Liver (tissue), 9 donors: ENCODE results near the gene SELENOM. TPM values are rescaled to one million over a fixed set of nuclear protein-coding genes. Genes with fewer than 3 reads are reported as not detected.

Experiments used
- DNase-seq: peaks from one replicate; pipeline ENCODE4 v3.0.0-alpha.2; 2017; ENCODE audit warnings: low spot score
- H3K27ac ChIP-seq, 2 donors: one replicate each; pipeline ENCODE4 v1.7.0; 2013; ENCODE audit warnings: inconsistent platforms in 2 of 2, low read length in 2 of 2, control low read depth in 1 of 2, low read depth in 1 of 2, mild to moderate bottlenecking in 1 of 2
- H3K27me3 ChIP-seq, 4 donors: one replicate each; pipeline versions ENCODE4 v1.6.1 to v1.7.0; 2013; ENCODE audit warnings: low read length in 3 of 4, inconsistent platforms in 1 of 4, mild to moderate bottlenecking in 1 of 4, moderate library complexity in 1 of 4; ENCODE audit not compliant: control insufficient read depth in 4 of 4, insufficient read depth in 4 of 4
- H3K36me3 ChIP-seq, 4 donors: one replicate each; pipeline versions ENCODE4 v1.6.1 to v1.7.0; 2013; ENCODE audit warnings: low read length in 3 of 4, mild to moderate bottlenecking in 3 of 4, low read depth in 1 of 4, moderate library complexity in 1 of 4; ENCODE audit not compliant: control insufficient read depth in 4 of 4, insufficient read depth in 3 of 4
- H3K4me1 ChIP-seq, 4 donors: one replicate each; pipeline versions ENCODE4 v1.6.1 to v1.7.0; 2013; ENCODE audit warnings: low read length in 3 of 4, mild to moderate bottlenecking in 3 of 4, moderate library complexity in 1 of 4; ENCODE audit not compliant: control insufficient read depth in 4 of 4, insufficient read depth in 4 of 4
- H3K4me3 ChIP-seq, 3 donors: one replicate each; pipeline versions ENCODE4 v1.6.1 to v1.7.0; 2013; ENCODE audit warnings: low read length in 3 of 3, control low read depth in 1 of 3, low read depth in 1 of 3, mild to moderate bottlenecking in 1 of 3
- H3K9ac ChIP-seq, 2 donors: one replicate each; pipeline ENCODE4 v1.7.0; 2013; ENCODE audit warnings: low read length in 2 of 2, mild to moderate bottlenecking in 2 of 2, moderate library complexity in 2 of 2, control low read depth in 1 of 2, low read depth in 1 of 2
- H3K9me3 ChIP-seq, 4 donors: one replicate each; pipeline versions ENCODE4 v1.6.1 to v1.7.0; 2013; ENCODE audit warnings: low read length in 3 of 4; ENCODE audit not compliant: control insufficient read depth in 4 of 4
- CTCF ChIP-seq: fragments of 150-350 bp; IDR thresholded peaks from 2 replicates; pipeline ENCODE4 v1.5.1; 2017; ENCODE audit warnings: improper control_type of control experiment, low read depth, low read length; ENCODE audit not compliant: missing input control
- HNF4A ChIP-seq, 2 donors: conservative IDR thresholded peaks; 2 replicates each; pipeline ENCODE4 v1.6.1; 2016; ENCODE audit warnings: antibody characterized with exemption in 2 of 2, mild to moderate bottlenecking in 2 of 2
- HNF4G ChIP-seq: IDR thresholded peaks from 2 replicates; pipeline ENCODE4 v1.6.1; 2016; ENCODE audit warnings: antibody characterized with exemption
- JUND ChIP-seq, 2 donors: IDR thresholded peaks; 2 replicates each; pipeline ENCODE4 v1.6.1; 2016; ENCODE audit warnings: antibody characterized with exemption in 2 of 2
- MAX ChIP-seq: IDR thresholded peaks from 2 replicates; pipeline ENCODE4 v1.6.1; 2016; ENCODE audit warnings: antibody characterized with exemption
- RAD21 ChIP-seq, 2 donors: IDR thresholded peaks; 2 replicates each; pipeline ENCODE4 v1.6.1; 2016; ENCODE audit warnings: antibody characterized with exemption in 2 of 2, mild to moderate bottlenecking in 2 of 2
- REST ChIP-seq: IDR thresholded peaks from 2 replicates; pipeline ENCODE4 v1.6.1; 2016; ENCODE audit warnings: antibody characterized with exemption, mild to moderate bottlenecking
- RXRA ChIP-seq, 2 donors: IDR thresholded peaks; 2 replicates each; pipeline ENCODE4 v1.6.1; 2017 to 2018; ENCODE audit warnings: antibody characterized with exemption in 2 of 2, mild to moderate bottlenecking in 1 of 2
- SP1 ChIP-seq: IDR thresholded peaks from 2 replicates; pipeline ENCODE4 v1.6.1; 2018; ENCODE audit warnings: antibody characterized with exemption, mild to moderate bottlenecking
- YY1 ChIP-seq: IDR thresholded peaks from 2 replicates; pipeline ENCODE4 v1.6.1; 2016; ENCODE audit warnings: antibody characterized with exemption, mild to moderate bottlenecking
- ZBTB33 ChIP-seq: IDR thresholded peaks from 2 replicates; pipeline ENCODE4 v1.6.1; 2016; ENCODE audit warnings: antibody characterized with exemption
- WGBS: extraction: QIAGEN DNeasy Blood & Tissue Kit; methylation state at CpG from one replicate; pipeline ENCODE4 v1.1.7; 2013; 5-methylcytosine and 5-hydroxymethylcytosine counted together
- polyA plus RNA-seq, 2 donors: library from polyadenylated mRNA; stranded (reverse) in 1 of 2; unstranded in 1 of 2; fragments of 200-250 nt in 1 of 2; fragments of >200 nt in 1 of 2; fragmentation: Nextera tagmentation in 1 of 2; extraction: Ambion mirVana in 1 of 2; gene quantifications; one replicate each; pipeline versions ENCODE4 v1.2.1 to v1.2.3, GENCODE V29; 2013 to 2015
- total RNA-seq, 2 donors: library from RNA; depleted of rRNA; stranded (reverse); fragments of >200 nt; gene quantifications; one replicate each; pipeline ENCODE4 v1.2.3, GENCODE V29; 2014
- donor health status: healthy.
- donor health status: healthy.
- donor health status: healthy.
- donor health status: healthy.
- donor health status: healthy.

SELENOM gene
- total and polyA plus RNA-seq, 4 donors = 3.0 to 17.3 (median 12.2) TPM

- H3K36me3 ChIP-seq = no peaks in the 10 kb centered on the region
- H3K4me1 ChIP-seq = no peaks in the 10 kb centered on the region
- H3K27ac ChIP-seq = no peak overlapping the region
- TF ChIP-seq CTCF (no peak), HNF4A (conservative IDR thresholded peaks at IDR 0.05) (no peak), SP1 (no peak), RAD21 (IDR thresholded peaks at IDR 0.05) (no peak), JUND (IDR thresholded peaks at IDR 0.05) (no peak), ZBTB33 (no peak), RXRA (IDR thresholded peaks at IDR 0.05) (no peak), YY1 (no peak), HNF4G (no peak), REST (no peak)
- no peak overlapping the region for H3K9ac ChIP-seq
- no peak for DNase-seq
- H3K9me3 ChIP-seq = no peaks in the 10 kb centered on the region
- WGBS = 75% methylated on average over 10 of the region's 10 CpGs
- H3K4me3 ChIP-seq = no peak overlapping the region
- no peaks in the 10 kb centered on the region for H3K27me3 ChIP-seq
Observed at GRCh38 chr22:31137721-31138120, 30.4 kb upstream of the SELENOM start.

GRCh38 chr22:31136711-31137110, 29.3 kb upstream of the SELENOM start:
- DNase-seq = no peak
- Histone ChIP-seq H3K36me3 (no peaks in the 10 kb centered on the region), H3K4me1 (no peaks in the 10 kb centered on the region), H3K27ac (no peak overlapping the region), H3K9me3 (no peaks in the 10 kb centered on the region), H3K27me3 (no peaks in the 10 kb centered on the region), H3K9ac (no peak overlapping the region), H3K4me3 (no peak overlapping the region)
- TF ChIP-seq REST = no peak
- no peak for TF ChIP-seq RXRA (IDR thresholded peaks at IDR 0.05)
- TF ChIP-seq ZBTB33 = no peak
- TF ChIP-seq YY1 = no peak
- TF ChIP-seq MAX = no peak
- no peak for TF ChIP-seq JUND (IDR thresholded peaks at IDR 0.05)
- 95% methylated on average over 16 of the region's 16 CpGs for WGBS
